NCI-H510A (cell line): Measurements from ENCODE around the gene SCRN1.

Experiments
- DNase-seq: peaks from one replicate; lab custom pipeline; 2025; lab: John Stamatoyannopoulos, UW

The SCRN1 gene

DNA sequence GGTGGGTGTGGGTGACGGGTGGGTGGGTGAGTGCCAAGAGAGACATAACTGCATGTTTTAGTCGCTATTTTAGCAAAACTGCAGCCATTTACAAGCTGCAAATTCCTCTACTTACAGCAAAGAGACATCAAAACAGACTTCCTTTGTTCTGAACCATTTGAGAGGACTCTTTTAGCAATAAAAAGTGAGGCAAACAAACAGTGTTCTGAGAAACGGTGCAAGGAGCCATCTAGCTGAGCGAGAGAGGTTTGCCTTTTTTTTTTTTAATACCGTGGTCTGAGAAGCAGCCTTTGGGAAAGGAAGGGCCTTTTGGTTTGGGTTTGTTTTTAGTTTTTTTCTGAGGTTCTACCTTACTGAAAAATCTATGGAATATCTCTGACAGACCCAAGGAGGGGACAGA lies 62.9 kb downstream of the SCRN1 start:
- no peak for DNase-seq

- DNase-seq: no peak
These were observed 63.4 kb downstream of the SCRN1 start for GRCh38 chr7:29926216-29926615.

- no peak for DNase-seq
These were observed 64.9 kb downstream of the SCRN1 start for GRCh38 chr7:29924684-29925083.

DNA sequence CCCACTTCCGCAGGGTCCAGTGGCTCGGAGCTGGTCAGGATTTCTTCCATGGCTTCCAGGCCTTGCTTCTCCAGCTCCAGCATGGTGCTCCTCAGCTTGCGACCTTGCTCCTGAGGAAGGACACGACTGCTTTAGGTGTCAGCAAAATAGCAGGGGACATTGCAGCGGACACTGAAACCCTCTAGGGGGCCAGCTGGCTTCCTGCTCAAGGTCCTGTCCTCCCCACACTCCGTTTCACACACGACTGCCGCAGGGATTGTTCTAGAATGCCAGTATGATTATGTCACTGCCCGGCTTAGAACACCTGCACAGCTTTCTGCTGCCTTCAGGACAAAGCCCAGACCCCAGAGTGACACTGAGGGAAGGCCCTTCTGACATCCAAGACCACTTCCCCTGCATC lies 65.6 kb downstream of the SCRN1 start:
- DNase-seq: no peak

GRCh38 chr7:29922921-29923700 lies 66.5 kb downstream of the SCRN1 start:
- no peak for DNase-seq

- no peak for DNase-seq
These were observed 68.1 kb downstream of the SCRN1 start for GRCh38 chr7:29921404-29922010.

GRCh38 chr7:29920491-29920890 lies 69.1 kb downstream of the SCRN1 start:
- no peak for DNase-seq

DNA sequence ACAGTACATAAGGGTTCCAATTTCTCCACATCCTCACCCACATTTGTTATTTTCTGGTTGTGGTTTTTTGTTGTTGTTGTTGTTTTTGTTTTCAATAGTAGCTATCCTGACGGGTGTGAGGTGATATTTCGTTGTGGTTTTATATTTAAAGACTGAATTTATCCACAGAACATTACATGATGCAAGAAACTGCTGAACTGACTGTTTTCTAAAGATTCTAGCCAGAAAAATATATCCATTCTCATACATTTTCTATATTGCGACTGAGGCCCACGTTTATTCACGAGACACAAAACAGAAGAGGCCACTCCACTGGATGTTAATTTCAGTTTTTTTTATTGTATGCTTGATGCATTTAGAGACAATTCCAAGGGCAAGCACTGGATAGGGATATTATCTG lies 69.8 kb downstream of the SCRN1 start:
- DNase-seq: no peak

GRCh38 chr7:29918850-29919249 lies 70.8 kb downstream of the SCRN1 start:
- DNase-seq: no peak

GRCh38 chr7:29917641-29918040 lies 72.0 kb downstream of the SCRN1 start:
- peak; percentile 38 for DNase-seq

GRCh38 chr7:29915481-29916215 lies 74.0 kb downstream of the SCRN1 start:
- no peak for DNase-seq

GRCh38 chr7:29914180-29914579 lies 75.4 kb downstream of the SCRN1 start:
- DNase-seq: no peak

GRCh38 chr7:29906200-29907022 lies 83.2 kb downstream of the SCRN1 start:
- no peak for DNase-seq

GRCh38 chr7:29900745-29901144 lies 88.9 kb downstream of the SCRN1 start:
- no peak for DNase-seq

GRCh38 chr7:29898301-29898700 lies 91.3 kb downstream of the SCRN1 start:
- no peak for DNase-seq

DNA sequence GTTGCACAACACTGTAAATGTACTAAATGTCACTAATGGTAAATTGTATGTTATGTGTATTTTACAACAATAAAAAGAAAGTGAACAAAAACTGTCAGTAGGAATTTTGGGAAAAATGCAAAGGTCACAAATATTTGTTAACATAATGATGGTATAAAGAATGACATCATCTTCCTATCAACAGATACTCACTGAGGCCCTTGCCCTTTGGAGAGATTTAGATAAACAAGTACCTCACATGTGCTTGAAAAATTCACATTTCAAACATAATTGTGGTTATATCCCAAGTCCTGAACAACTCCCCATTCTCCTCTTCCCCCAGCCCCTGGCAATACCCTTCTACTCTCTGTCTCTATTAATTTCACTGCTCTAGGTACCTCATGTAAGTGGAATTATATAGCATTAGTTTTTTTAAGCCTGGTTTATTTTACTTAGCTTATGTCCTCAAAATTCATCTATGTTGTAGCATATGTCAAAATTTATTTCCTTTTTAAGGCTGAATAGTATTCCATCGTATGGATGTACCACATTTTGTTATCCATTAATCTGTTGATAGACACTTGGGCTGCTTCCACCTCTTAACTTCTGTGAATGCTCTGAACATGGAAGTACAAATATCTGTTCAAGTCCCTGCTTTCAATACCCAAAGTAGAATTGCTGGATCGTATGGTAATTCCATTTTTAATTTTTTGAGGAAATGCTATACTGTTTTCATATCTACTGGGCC lies 92.8 kb downstream of the SCRN1 start:
- DNase-seq: no peak

- no peak for DNase-seq
These were observed 94.0 kb downstream of the SCRN1 start for GRCh38 chr7:29895559-29895958.

GRCh38 chr7:29894256-29894655 lies 95.3 kb downstream of the SCRN1 start:
- no peak for DNase-seq

DNA sequence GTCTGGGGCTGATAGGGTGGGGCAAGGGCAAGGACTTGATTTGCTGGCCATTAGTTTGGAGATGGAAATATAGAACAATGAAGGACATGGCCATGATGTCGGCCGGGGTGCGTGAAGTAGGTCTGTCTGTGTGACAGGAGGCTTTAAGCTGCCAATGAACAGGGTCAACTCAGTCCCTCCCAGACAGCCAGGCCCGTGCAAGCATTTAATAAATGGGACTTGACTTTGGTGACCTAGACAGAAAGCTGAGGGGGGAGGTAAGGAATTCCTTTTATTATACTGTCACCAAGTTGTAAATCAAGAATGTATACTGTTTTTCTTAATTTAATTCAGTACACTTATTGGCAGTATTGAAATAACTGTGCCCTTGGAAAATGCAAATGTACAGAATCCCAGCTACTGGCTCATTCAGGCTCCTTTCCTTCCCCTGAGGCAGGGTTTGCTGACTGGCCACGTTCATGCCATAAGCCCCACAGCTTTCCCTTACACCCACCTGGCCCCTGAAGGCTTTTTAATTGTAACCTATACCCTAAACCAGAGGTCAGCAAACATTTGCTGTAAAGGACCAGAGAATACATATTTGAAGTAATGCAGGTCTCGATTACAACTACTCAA lies 96.1 kb downstream of the SCRN1 start:
- DNase-seq: no peak

DNA sequence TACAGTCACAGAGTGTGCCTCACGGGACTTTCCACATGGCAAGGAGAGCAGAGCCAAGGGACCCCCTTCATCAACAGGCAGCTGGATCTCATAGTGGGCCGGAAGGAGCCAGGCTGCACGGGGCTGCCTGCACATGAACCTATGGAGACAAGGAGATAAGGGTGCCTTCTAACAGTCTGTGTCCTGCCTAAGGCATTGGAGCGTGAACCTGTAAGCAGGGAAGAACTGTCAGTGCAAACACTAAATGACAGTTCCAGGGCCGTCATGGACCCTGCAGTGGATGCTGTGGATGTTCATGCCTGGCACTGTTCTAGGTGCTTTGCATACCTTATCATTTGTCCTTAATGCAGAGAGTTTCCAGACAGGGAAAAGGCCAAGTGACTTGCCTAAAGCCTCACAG lies 97.4 kb downstream of the SCRN1 start:
- no peak for DNase-seq

DNA sequence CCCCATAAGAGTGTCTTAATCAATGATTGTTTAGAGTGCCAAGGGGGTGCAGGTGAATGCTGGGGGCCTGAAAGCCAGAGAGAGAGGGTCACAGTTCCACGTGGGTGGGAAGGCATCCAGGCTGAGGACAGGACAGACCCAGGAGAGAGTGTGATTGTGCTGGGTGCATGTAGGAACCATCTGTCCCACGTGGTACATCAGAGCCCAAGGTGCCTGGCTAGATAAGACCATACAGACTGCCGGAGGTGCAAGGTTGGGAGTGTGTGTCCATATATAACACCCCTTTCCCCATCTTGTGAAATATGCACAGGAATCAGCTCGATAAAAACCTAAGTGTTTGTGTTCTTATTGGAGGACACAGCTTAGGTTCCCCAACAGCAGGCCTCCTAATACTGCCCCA lies 97.8 kb downstream of the SCRN1 start:
- no peak for DNase-seq
